Neuronal stem cell (in vitro differentiated cells): ENCODE measurements around the gene PLPP7.
A peak's percentile ranks its signal among the peaks of the same experiment; 100 is the strongest.

ENCODE experiments used
- DNase-seq: peaks from one replicate; pipeline ENCODE4 v3.0.0-alpha.2; 2013; ENCODE audit warnings: low spot score
- H2AFZ ChIP-seq: one replicate; pipeline ENCODE4 v1.6.1; 2013; ENCODE audit warnings: mild to moderate bottlenecking, low read length, inconsistent platforms
- H2AK5ac ChIP-seq: 2 replicates; pipeline ENCODE4 v1.6.1; 2013; ENCODE audit warnings: low read depth, mild to moderate bottlenecking, inconsistent platforms, low read length, moderate library complexity, mixed read lengths
- H2BK120ac ChIP-seq: 2 replicates; pipeline ENCODE4 v1.6.1; 2013; ENCODE audit warnings: low read depth, mild to moderate bottlenecking, inconsistent platforms, low read length, moderate library complexity, mixed read lengths
- H2BK12ac ChIP-seq: one replicate; pipeline ENCODE4 v1.6.1; 2013; ENCODE audit warnings: low read length, inconsistent platforms
- H2BK15ac ChIP-seq: 2 replicates; pipeline ENCODE4 v1.6.1; 2013; ENCODE audit warnings: mild to moderate bottlenecking, low read length, inconsistent platforms, mixed read lengths
- H2BK5ac ChIP-seq: one replicate; pipeline ENCODE4 v1.6.1; 2013; ENCODE audit warnings: inconsistent platforms, mild to moderate bottlenecking, low read length, moderate library complexity
- H3K14ac ChIP-seq: one replicate; pipeline ENCODE4 v1.6.1; 2013; ENCODE audit warnings: low read length, inconsistent platforms
- H3K18ac ChIP-seq: 2 replicates; pipeline ENCODE4 v1.6.1; 2013; ENCODE audit warnings: low read length, inconsistent platforms
- H3K23ac ChIP-seq: 2 replicates; pipeline ENCODE4 v1.6.1; 2013; ENCODE audit warnings: low read depth, mild to moderate bottlenecking, mixed read lengths, low read length, inconsistent platforms; ENCODE audit not compliant: poor library complexity
- H3K27ac ChIP-seq: replicated peaks from 3 replicates; pipeline ENCODE4 v1.5.1; 2013; ENCODE audit warnings: low read length, inconsistent platforms
- H3K27me3 ChIP-seq, 3 experiments: 2 replicates each; pipeline ENCODE4 v1.6.1; 2013; ENCODE audit warnings: low read length in 3 of 3, mild to moderate bottlenecking in 2 of 3, inconsistent platforms in 1 of 3, low read depth in 1 of 3, mixed read lengths in 1 of 3, moderate library complexity in 1 of 3; ENCODE audit not compliant: control insufficient read depth in 3 of 3, insufficient read depth in 3 of 3
- H3K36me3 ChIP-seq, 2 donors: replicated peaks in 1 of 2; 2 replicates each; pipeline ENCODE4 v1.6.1; 2013; ENCODE audit warnings: low read length in 2 of 2; ENCODE audit not compliant: control insufficient read depth in 2 of 2, insufficient read depth in 2 of 2
- H3K4ac ChIP-seq: 2 replicates; pipeline ENCODE4 v1.6.1; 2013; ENCODE audit warnings: inconsistent platforms, mild to moderate bottlenecking, low read length, moderate library complexity
- H3K4me1 ChIP-seq, 2 donors: 1 replicate in 1 of 2; 2 replicates in 1 of 2; pipeline ENCODE4 v1.6.1; 2013; ENCODE audit warnings: low read length in 2 of 2, low read depth in 1 of 2; ENCODE audit not compliant: control insufficient read depth in 2 of 2, insufficient read depth in 1 of 2
- H3K4me2 ChIP-seq: one replicate; pipeline ENCODE4 v1.6.1; 2013; ENCODE audit warnings: mild to moderate bottlenecking, low read length, inconsistent platforms; ENCODE audit not compliant: insufficient read depth, poor library complexity, severe bottlenecking
- H3K4me3 ChIP-seq, 2 donors: 2 replicates each; pipeline ENCODE4 v1.5.1; 2013; ENCODE audit warnings: low read length in 2 of 2, mild to moderate bottlenecking in 2 of 2, inconsistent platforms in 1 of 2, moderate library complexity in 1 of 2
- H3K79me1 ChIP-seq: one replicate; pipeline ENCODE4 v1.6.1; 2013; ENCODE audit warnings: low read depth, mild to moderate bottlenecking, inconsistent platforms, low read length, moderate library complexity
- H3K9ac ChIP-seq: one replicate; pipeline ENCODE4 v1.6.1; 2013; ENCODE audit warnings: mild to moderate bottlenecking, low read depth, low read length, inconsistent platforms; ENCODE audit not compliant: poor library complexity
- H3K9me3 ChIP-seq, 2 donors: replicated peaks in 1 of 2; 2 replicates each; pipeline versions ENCODE3 to v1.6.1; 2013; ENCODE audit warnings: low read length in 2 of 2, mild to moderate bottlenecking in 2 of 2, inconsistent platforms in 1 of 2, low read depth in 1 of 2, mixed read lengths in 1 of 2, moderate library complexity in 1 of 2; ENCODE audit not compliant: control insufficient read depth in 2 of 2, insufficient read depth in 1 of 2
- H4K8ac ChIP-seq: one replicate; pipeline ENCODE4 v1.6.1; 2013; ENCODE audit warnings: low read depth, mild to moderate bottlenecking, inconsistent platforms, low read length, moderate library complexity
- H4K91ac ChIP-seq: one replicate; pipeline ENCODE4 v1.6.1; 2013; ENCODE audit warnings: low read length, low read depth, mild to moderate bottlenecking, inconsistent platforms; ENCODE audit not compliant: poor library complexity
- WGBS, 2 donors: extraction: QIAGEN DNeasy Blood & Tissue Kit; methylation state at CpG; one replicate each; pipeline ENCODE4 v1.1.7; 2013; ENCODE audit warnings: missing lambda C conversion rate in 2 of 2, mixed read lengths in 1 of 2; ENCODE audit not compliant: insufficient read length in 2 of 2, insufficient replicate concordance in 1 of 2; ENCODE audit errors: extremely low coverage in 2 of 2; 5-methylcytosine and 5-hydroxymethylcytosine counted together

Gene PLPP7

GRCh38 chr9:131263701-131264100 lies 25.8 kb upstream of the PLPP7 start:
- no peak overlapping the region for H3K23ac ChIP-seq
- H3K9ac ChIP-seq: no peak overlapping the region
- no peak overlapping the region for H2BK120ac ChIP-seq
- no peak overlapping the region for H3K14ac ChIP-seq
- H3K79me1 ChIP-seq: no peaks in the 10 kb centered on the region
- WGBS, 2 donors: no CpG with 5 or more reads among the region's 6 CpGs
- H3K4me1 ChIP-seq: peaks cover 0 to 2% of the 10 kb centered on the region in 2 donors
- no peaks in the 10 kb centered on the region for H3K27me3 ChIP-seq
- H2BK15ac ChIP-seq: no peak overlapping the region
- H3K4me3 ChIP-seq: no peak overlapping the region
- no peaks in the 10 kb centered on the region for H3K9me3 ChIP-seq
- no peak overlapping the region for H3K4ac ChIP-seq
- no peak overlapping the region for H4K91ac ChIP-seq
- no peak overlapping the region for H3K27ac ChIP-seq
- H2BK5ac ChIP-seq: no peak overlapping the region
- no peak overlapping the region for H4K8ac ChIP-seq
- H3K36me3 ChIP-seq: peaks cover 0 to 5% of the 10 kb centered on the region in 2 donors
- no peak overlapping the region for H2AK5ac ChIP-seq
- DNase-seq: no peak
- no peak overlapping the region for H2BK12ac ChIP-seq
- no peak overlapping the region for H2AFZ ChIP-seq
- no peak overlapping the region for H3K18ac ChIP-seq
- no peak overlapping the region for H3K4me2 ChIP-seq

GRCh38 chr9:131264231-131264630 lies 25.3 kb upstream of the PLPP7 start:
- Histone ChIP-seq H4K91ac (no peak overlapping the region), H2BK5ac (no peak overlapping the region), H3K27ac (no peak overlapping the region), H3K27me3 (no peaks in the 10 kb centered on the region), H2AK5ac (peak overlapping the region; percentile 24), H3K4me2 (no peak overlapping the region), H3K4me1 (peaks cover 0 to 2% of the 10 kb centered on the region in 2 donors), H4K8ac (no peak overlapping the region), H3K23ac (peak overlapping the region; percentile 56), H2BK120ac (no peak overlapping the region), H2BK15ac (no peak overlapping the region), H3K14ac (peak overlapping the region; percentile 95), H3K4ac (no peak overlapping the region), H2BK12ac (no peak overlapping the region), H3K36me3 (peaks cover 0 to 5% of the 10 kb centered on the region in 2 donors), H3K4me3 (no peak overlapping the region), H3K9ac (peak overlapping the region; percentile 55), H3K79me1 (no peaks in the 10 kb centered on the region), H3K18ac (peak overlapping the region; percentile 72), H2AFZ (no peak overlapping the region), H3K9me3 (no peaks in the 10 kb centered on the region)
- DNase-seq: no peak
- no CpG with 5 or more reads among the region's 11 CpGs for WGBS, 2 donors

GRCh38 chr9:131266266-131267229 lies 23.0 kb upstream of the PLPP7 start:
- peak overlapping the region; percentile 72 for H3K18ac ChIP-seq
- no peak overlapping the region for H2BK5ac ChIP-seq
- peak overlapping the region; percentile 87 for H2BK12ac ChIP-seq
- no peak overlapping the region for H3K4me3 ChIP-seq
- H2BK15ac ChIP-seq: no peak overlapping the region
- H3K14ac ChIP-seq: no peak overlapping the region
- no peak overlapping the region for H4K8ac ChIP-seq
- H3K9me3 ChIP-seq: no peaks in the 10 kb centered on the region
- H2AK5ac ChIP-seq: no peak overlapping the region
- no peaks in the 10 kb centered on the region for H3K79me1 ChIP-seq
- peak overlapping the region; percentile 4 for H4K91ac ChIP-seq
- H3K4me2 ChIP-seq: no peak overlapping the region
- DNase-seq: no peak
- no peak overlapping the region for H2AFZ ChIP-seq
- H3K9ac ChIP-seq: no peak overlapping the region
- no CpG with 5 or more reads among the region's 26 CpGs for WGBS, 2 donors
- no peak overlapping the region for H3K27ac ChIP-seq
- no peaks in the 10 kb centered on the region for H3K36me3 ChIP-seq
- peaks cover 2 to 5% of the 10 kb centered on the region in 2 donors for H3K4me1 ChIP-seq
- H3K23ac ChIP-seq: peak overlapping the region; percentile 83
- H3K27me3 ChIP-seq: no peaks in the 10 kb centered on the region
- H3K4ac ChIP-seq: no peak overlapping the region
- H2BK120ac ChIP-seq: no peak overlapping the region
